Naive thymus-derived CD4-positive, alpha-beta T cell (primary cell): Measurements from ENCODE around the gene DPYSL4. TPM values are rescaled to one million over a fixed set of nuclear protein-coding genes. Genes with fewer than 3 reads are reported as not detected.

Source experiments
- ATAC-seq: fragments of 150-1000 bp; cut with Tn5 transposase; 2 replicates; pipeline ENCODE4 v1.10.0; 2021; ENCODE audit warnings: mild to moderate bottlenecking, moderate library complexity
- CTCF ChIA-PET: fragments of 350-600 bp; sonication (Branson Sonifier 250); formaldehyde crosslinking; loops from one replicate; lab custom pipeline; 2021; ENCODE audit warnings: antibody characterized with exemption; lab: Charles Lee
- POLR2A ChIA-PET: fragments of 350-600 bp; sonication (Branson Sonifier 250); formaldehyde crosslinking; loops from one replicate; lab custom pipeline; 2021; ENCODE audit warnings: antibody characterized with exemption, inconsistent platforms; lab: Charles Lee
- DNase-seq, 9 donors: peaks; one replicate each; pipeline versions ENCODE4 v3.0.0 to v3.0.0-alpha.2; 2020 to 2022; ENCODE audit warnings: mixed read lengths in 1 of 9
- H3K27ac ChIP-seq: one replicate; pipeline ENCODE4 v1.7.0; 2013; ENCODE audit warnings: mild to moderate bottlenecking, low read depth, low read length, moderate library complexity
- H3K27me3 ChIP-seq, 2 donors: one replicate each; pipeline ENCODE4 v1.7.0; 2013; ENCODE audit warnings: low read length in 2 of 2, mild to moderate bottlenecking in 2 of 2, moderate library complexity in 2 of 2; ENCODE audit not compliant: control insufficient read depth in 2 of 2, insufficient read depth in 2 of 2
- H3K36me3 ChIP-seq, 3 experiments: 1 replicate in 2 of 3; 2 replicates in 1 of 3; pipeline ENCODE4 v1.7.0; 2013; ENCODE audit warnings: low read length in 3 of 3, mild to moderate bottlenecking in 3 of 3, moderate library complexity in 1 of 3; ENCODE audit not compliant: insufficient read depth in 3 of 3, control insufficient read depth in 2 of 3
- H3K4me1 ChIP-seq, 2 donors: one replicate each; pipeline ENCODE4 v1.7.0; 2013; ENCODE audit warnings: low read length in 2 of 2, mild to moderate bottlenecking in 2 of 2, moderate library complexity in 1 of 2; ENCODE audit not compliant: control insufficient read depth in 2 of 2, insufficient read depth in 2 of 2
- H3K4me3 ChIP-seq: 2 replicates; pipeline ENCODE4 v1.7.0; 2013; ENCODE audit warnings: mild to moderate bottlenecking, low read length
- H3K9me3 ChIP-seq, 3 experiments: 1 replicate in 2 of 3; 2 replicates in 1 of 3; pipeline ENCODE4 v1.7.0; 2013; ENCODE audit warnings: low read length in 3 of 3; ENCODE audit not compliant: control insufficient read depth in 2 of 3
- H3K27ac Mint-ChIP-seq, 9 donors: one replicate each; pipeline ENCODE4 v1.8.0; 2020 to 2022; ENCODE audit warnings: mixed read lengths in 9 of 9, mild to moderate bottlenecking in 8 of 9, moderate library complexity in 5 of 9, inconsistent platforms in 2 of 9
- H3K27me3 Mint-ChIP-seq, 5 donors: one replicate each; pipeline ENCODE4 v1.8.0; 2021 to 2022; ENCODE audit warnings: mixed read lengths in 5 of 5, mild to moderate bottlenecking in 1 of 5
- H3K36me3 Mint-ChIP-seq, 5 donors: one replicate each; pipeline ENCODE4 v1.8.0; 2020 to 2022; ENCODE audit warnings: mixed read lengths in 5 of 5, mild to moderate bottlenecking in 3 of 5, inconsistent platforms in 1 of 5
- H3K4me1 Mint-ChIP-seq, 7 donors: one replicate each; pipeline ENCODE4 v1.8.0; 2020 to 2022; ENCODE audit warnings: mixed read lengths in 7 of 7, mild to moderate bottlenecking in 3 of 7, inconsistent platforms in 1 of 7
- H3K4me3 Mint-ChIP-seq, 10 donors: one replicate each; pipeline ENCODE4 v1.8.0; 2020 to 2022; ENCODE audit warnings: mild to moderate bottlenecking in 10 of 10, mixed read lengths in 10 of 10, moderate library complexity in 6 of 10, inconsistent platforms in 2 of 10
- H3K9me3 Mint-ChIP-seq, 11 donors: one replicate each; pipeline ENCODE4 v1.8.0; 2020 to 2022; ENCODE audit warnings: mixed read lengths in 11 of 11, mild to moderate bottlenecking in 4 of 11, inconsistent platforms in 1 of 11, moderate library complexity in 1 of 11
- intact Hi-C, 2 donors: fragments of 100-400 bp; cut with micrococcal nuclease; formaldehyde crosslinking; loops; one replicate each; pipeline ENCODE4 v1.15.1; 2023
- polyA plus RNA-seq, 2 donors: library from polyadenylated mRNA; unstranded; fragments of 300-500 nt; fragmentation: Illumina TruSeq; gene quantifications; one replicate each; pipeline ENCODE4 v1.2.3, GENCODE V29; 2021
- total RNA-seq, 6 experiments: library from RNA in 5 of 6; stranded (reverse) in 5 of 6; gene quantifications; 1 replicate in 5 of 6; 2 replicates in 1 of 6; pipeline ENCODE4 v1.2.3 and lab custom pipeline; 2021 to 2026

Gene DPYSL4
- total and polyA plus RNA-seq, 7 experiments from 2014 or later, result 0.35 to 60.0 (median 9.4) TPM

DNA sequence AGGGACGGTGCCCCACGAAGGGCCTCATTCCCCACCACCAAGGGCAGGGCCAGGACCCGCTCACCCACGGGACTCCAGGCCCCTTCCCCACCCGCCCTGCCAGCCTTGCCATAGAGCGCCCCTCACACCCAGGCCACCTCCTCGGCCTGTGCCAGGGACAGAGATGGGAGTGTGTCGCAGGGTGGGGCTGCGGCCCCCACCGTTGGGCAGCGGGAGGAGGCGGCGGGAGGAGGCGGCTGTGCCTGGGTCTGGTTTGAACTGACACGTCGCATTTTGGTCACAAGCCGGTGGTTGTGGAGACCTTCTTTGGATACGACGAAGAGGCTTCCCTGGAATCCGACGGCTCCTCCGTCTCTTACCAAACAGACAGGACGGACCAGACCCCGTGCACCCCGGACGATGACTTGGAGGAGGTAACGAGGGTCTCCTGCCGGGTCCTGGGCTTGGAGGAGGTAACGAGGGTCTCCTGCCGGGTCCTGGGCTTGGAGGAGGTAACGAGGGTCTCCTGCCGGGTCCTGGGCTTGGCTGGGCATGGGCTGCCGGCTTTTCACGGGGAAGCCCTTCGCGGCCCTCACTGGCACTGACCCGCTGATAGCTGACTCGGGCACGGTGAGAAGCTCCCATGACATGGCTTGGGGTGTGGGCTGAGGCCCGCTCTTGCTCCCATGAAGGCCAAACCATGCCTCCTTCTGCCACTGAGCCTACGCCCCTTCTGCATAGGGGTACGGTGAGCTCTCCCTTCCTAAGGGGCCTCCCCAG lies 46.4 kb upstream of the DPYSL4 start:
- Histone ChIP-seq H3K4me3 (no peak overlapping the region), H3K27ac (no peak overlapping the region), H3K4me1 (no peaks in the 10 kb centered on the region), H3K27me3 (no peaks in the 10 kb centered on the region), H3K9me3 (no peaks in the 10 kb centered on the region), H3K36me3 (no peaks in the 10 kb centered on the region)
- POLR2A ChIA-PET, result no interaction called here
- intact Hi-C loops, result loop anchor here in 1 of 2 donors (5.0 kb wide), 1 partner anchor 1948 kb away; no protein-coding TSS in a partner anchor
- H3K4me1 Mint-ChIP-seq, result no peaks in the 10 kb centered on the region
- no peaks in the 10 kb centered on the region for H3K9me3 Mint-ChIP-seq
- no peak for DNase-seq
- no peak for ATAC-seq
- peaks cover 0 to 5% (median 0%) of the 10 kb centered on the region in 5 donors for H3K27me3 Mint-ChIP-seq
- CTCF ChIA-PET, result no interaction called here
- H3K4me3 Mint-ChIP-seq, result no peak overlapping the region
- no peak overlapping the region for H3K27ac Mint-ChIP-seq
- no peaks in the 10 kb centered on the region for H3K36me3 Mint-ChIP-seq

DNA sequence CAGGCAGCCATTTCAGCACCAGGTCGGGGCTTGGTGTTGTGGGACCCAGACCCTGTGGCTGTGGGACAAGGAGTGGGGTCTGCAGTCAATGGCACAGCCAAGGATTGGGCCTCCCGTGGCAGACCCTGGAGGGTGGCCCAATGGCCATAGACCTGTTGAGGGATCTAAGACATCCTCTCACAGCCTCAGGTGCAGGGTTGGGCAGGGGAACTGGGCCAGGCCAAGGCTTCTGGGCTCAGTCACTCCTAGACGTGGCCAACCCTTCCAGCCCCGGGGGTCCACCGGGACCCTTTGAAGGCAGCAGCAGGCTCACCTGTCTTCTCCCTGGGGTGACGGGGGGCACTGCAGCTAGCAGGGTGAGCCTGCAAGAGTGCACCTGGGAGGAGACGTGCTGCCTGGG lies 45.7 kb upstream of the DPYSL4 start:
- POLR2A ChIA-PET, result no interaction called here
- intact Hi-C loops, result loop anchor here in 1 of 2 donors (5.0 kb wide), 1 partner anchor 1949 kb away; no protein-coding TSS in a partner anchor
- H3K4me1 ChIP-seq, result no peaks in the 10 kb centered on the region
- no peaks in the 10 kb centered on the region for H3K27me3 ChIP-seq
- Mint-ChIP-seq H3K36me3 (no peaks in the 10 kb centered on the region), H3K27ac (no peak overlapping the region), H3K4me1 (no peaks in the 10 kb centered on the region), H3K4me3 (no peak overlapping the region), H3K9me3 (no peaks in the 10 kb centered on the region), H3K27me3 (peaks cover 0 to 5% (median 0%) of the 10 kb centered on the region in 5 donors)
- CTCF ChIA-PET, result no interaction called here
- no peak overlapping the region for H3K4me3 ChIP-seq
- DNase-seq, result no peak
- no peak overlapping the region for H3K27ac ChIP-seq
- no peaks in the 10 kb centered on the region for H3K36me3 ChIP-seq
- no peak for ATAC-seq
- no peaks in the 10 kb centered on the region for H3K9me3 ChIP-seq

DNA sequence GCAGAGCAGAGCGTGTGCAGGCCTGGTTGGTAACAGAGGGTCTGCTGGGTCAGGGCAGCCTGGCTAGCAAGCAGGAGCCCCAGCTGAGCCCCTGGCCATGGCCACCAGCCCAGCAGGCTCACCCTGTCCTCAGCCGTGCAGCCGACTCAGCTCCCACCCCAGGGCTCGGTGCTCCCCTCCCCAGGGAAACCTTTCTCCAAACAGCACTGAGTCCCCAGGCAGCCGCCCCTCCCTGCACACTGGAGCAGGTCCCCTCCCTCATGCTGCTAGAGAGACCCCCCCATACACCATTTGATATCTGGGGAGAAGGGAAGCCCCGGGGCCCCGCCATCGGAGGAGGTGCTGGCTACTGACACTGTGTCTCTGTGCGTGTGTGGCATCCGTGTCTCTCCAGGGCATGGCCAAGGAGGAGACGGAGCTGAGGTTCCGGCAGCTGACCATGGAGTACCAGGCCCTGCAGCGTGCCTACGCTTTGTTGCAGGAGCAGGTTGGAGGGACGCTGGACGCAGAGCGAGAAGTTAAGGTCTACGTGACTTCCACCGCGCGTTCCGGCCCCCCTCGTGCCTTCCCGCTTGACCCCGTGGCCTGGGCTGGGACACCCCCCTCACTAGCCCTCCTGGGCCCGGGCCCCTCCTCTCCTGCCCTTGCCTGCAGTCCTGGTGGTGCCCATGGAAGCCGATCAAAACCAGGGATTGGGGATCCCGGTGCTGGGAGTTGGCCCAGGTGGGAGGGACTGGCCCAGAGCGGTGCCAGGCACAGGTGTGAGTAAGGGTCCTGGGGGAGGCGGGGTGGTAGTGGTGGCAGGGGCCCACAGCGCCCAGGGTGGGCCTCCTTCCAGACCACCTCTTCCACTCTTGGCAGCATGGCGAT lies 45.0 kb upstream of the DPYSL4 start:
- no peaks in the 10 kb centered on the region for H3K9me3 Mint-ChIP-seq
- H3K4me3 Mint-ChIP-seq, result peak overlapping the region in 1 of 10 donors; percentile 6
- ATAC-seq (no peak), DNase-seq (no peak)
- Histone ChIP-seq H3K36me3 (no peaks in the 10 kb centered on the region), H3K4me3 (no peak overlapping the region), H3K4me1 (no peaks in the 10 kb centered on the region), H3K9me3 (no peaks in the 10 kb centered on the region), H3K27ac (no peak overlapping the region), H3K27me3 (no peaks in the 10 kb centered on the region)
- no peaks in the 10 kb centered on the region for H3K36me3 Mint-ChIP-seq
- intact Hi-C loops, result loop anchor here (1.0 to 5.0 kb wide), 2 partner anchors 256 to 1949 kb away; no protein-coding TSS in a partner anchor
- ChIA-PET CTCF (interaction anchor here (1.0 kb wide), 1 partner anchor 46 kb away, joined by 3 read pairs; no protein-coding TSS in a partner anchor), POLR2A (no interaction called here)
- H3K27ac Mint-ChIP-seq, result no peak overlapping the region
- H3K4me1 Mint-ChIP-seq, result no peaks in the 10 kb centered on the region
- H3K27me3 Mint-ChIP-seq, result peaks cover 0 to 5% (median 0%) of the 10 kb centered on the region in 5 donors

DNA sequence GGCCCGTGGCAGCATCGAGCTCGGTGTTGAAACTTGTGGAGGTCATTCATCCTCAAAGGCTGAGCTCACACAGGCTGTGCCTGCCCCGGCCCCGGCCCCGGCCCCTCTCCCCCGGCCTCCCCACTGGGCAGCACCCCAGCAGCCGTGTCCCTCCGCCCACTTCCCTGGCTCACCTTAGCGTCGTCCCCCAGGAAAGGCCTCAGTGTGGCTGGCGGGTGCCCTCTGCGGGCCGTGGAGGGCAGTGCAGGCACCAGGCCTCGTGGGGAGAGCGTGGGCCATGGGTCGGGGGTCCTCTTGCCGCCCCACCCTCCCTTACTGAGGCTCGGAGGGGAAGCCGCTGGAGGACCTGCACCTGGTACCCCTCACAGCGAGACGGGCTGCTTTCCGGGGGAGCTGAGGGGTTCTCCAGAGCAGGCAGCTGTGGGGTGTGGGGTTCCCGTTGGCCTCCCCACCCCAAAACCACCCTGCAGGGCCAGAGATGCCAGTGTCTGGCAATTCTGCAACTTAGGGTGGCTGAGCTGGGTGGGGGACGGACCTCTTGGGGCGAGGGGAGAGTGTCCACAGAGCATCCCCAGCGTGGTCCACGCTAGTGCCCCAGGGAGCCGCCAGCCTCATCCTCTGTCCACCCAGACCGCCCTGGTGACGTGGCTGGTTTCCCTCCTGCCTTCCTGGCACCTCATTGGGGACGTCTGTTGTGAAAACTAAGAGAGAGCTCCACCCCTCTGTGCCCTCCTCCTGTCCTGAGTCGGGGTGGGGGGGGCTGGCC lies 44.2 kb upstream of the DPYSL4 start:
- H3K36me3 Mint-ChIP-seq, result no peaks in the 10 kb centered on the region
- no peaks in the 10 kb centered on the region for H3K4me1 Mint-ChIP-seq
- Histone ChIP-seq H3K27ac (no peak overlapping the region), H3K4me1 (no peaks in the 10 kb centered on the region), H3K27me3 (no peaks in the 10 kb centered on the region), H3K36me3 (no peaks in the 10 kb centered on the region), H3K4me3 (no peak overlapping the region), H3K9me3 (no peaks in the 10 kb centered on the region)
- peak in 8 of 9 donors; percentile 31 to 64 (median 48) for DNase-seq
- intact Hi-C loops, result loop anchor here (1.0 to 5.0 kb wide), 2 partner anchors 257 to 1950 kb away; no protein-coding TSS in a partner anchor
- H3K27me3 Mint-ChIP-seq, result peaks cover 0 to 5% (median 0%) of the 10 kb centered on the region in 5 donors
- ATAC-seq, result peak; percentile 81
- ChIA-PET CTCF (interaction anchor here (0.7 to 1.0 kb wide), 4 partner anchors 45 to 439 kb away, joined by 3 to 6 read pairs (median 3); no protein-coding TSS in a partner anchor), POLR2A (no interaction called here)
- no peak overlapping the region for H3K27ac Mint-ChIP-seq
- no peak overlapping the region for H3K4me3 Mint-ChIP-seq
- no peaks in the 10 kb centered on the region for H3K9me3 Mint-ChIP-seq

DNA sequence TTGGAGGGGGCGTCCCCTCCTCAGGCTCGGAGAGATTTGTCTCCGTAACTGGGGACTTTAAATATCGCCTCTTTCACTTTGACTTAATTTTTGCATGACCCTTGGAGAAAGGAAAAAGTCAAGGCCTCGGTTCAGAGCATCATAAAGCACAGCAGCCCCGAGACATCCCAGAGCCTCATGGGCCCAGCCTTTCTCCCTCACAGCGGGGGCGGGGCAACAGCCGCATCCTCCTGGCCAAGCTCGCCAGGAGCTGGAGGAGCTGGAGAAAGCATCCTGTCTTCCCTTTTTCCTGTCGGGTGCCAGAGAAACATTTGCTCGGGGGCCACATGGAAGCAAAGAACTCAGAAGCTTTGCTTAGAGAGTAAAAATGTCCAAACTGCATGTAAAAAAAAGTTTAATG lies 43.6 kb upstream of the DPYSL4 start:
- ATAC-seq (no peak), DNase-seq (no peak)
- CTCF ChIA-PET, result interaction anchor here (0.7 to 1.0 kb wide), 4 partner anchors 44 to 438 kb away, joined by 3 to 6 read pairs (median 3); no protein-coding TSS in a partner anchor
- peaks cover 0 to 1% (median 0%) of the 10 kb centered on the region in 7 donors for H3K4me1 Mint-ChIP-seq
- no peaks in the 10 kb centered on the region for H3K9me3 ChIP-seq
- peaks cover 0 to 5% (median 0%) of the 10 kb centered on the region in 5 donors for H3K27me3 Mint-ChIP-seq
- intact Hi-C loops, result loop anchor here in 1 of 2 donors (5.0 kb wide), 1 partner anchor 1951 kb away; no protein-coding TSS in a partner anchor
- no peaks in the 10 kb centered on the region for H3K36me3 ChIP-seq
- no peak overlapping the region for H3K4me3 ChIP-seq
- POLR2A ChIA-PET, result no interaction called here
- H3K27me3 ChIP-seq, result no peaks in the 10 kb centered on the region
- no peaks in the 10 kb centered on the region for H3K4me1 ChIP-seq
- no peak overlapping the region for H3K27ac Mint-ChIP-seq
- no peak overlapping the region for H3K4me3 Mint-ChIP-seq
- H3K27ac ChIP-seq, result no peak overlapping the region
- no peaks in the 10 kb centered on the region for H3K36me3 Mint-ChIP-seq
- no peaks in the 10 kb centered on the region for H3K9me3 Mint-ChIP-seq

DNA sequence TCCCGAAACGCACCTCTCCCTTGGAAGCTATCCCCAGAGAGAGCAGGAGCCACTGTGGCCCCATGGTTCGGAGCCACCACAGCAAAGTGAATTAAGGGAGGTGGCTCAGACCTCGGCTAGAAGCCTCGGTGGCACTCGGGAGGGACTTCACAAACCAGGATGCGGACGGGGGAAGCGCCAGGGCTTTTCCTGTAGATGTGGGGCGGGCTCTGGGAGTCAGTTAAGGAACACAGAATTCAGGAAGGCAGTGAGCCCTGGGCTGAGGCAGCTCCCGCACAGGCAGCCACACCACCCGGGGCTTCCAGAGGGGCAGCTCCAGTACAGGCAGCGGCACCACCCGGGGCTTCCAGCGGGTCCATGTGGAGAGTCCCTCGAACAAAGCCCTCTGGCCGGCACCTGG lies 42.7 kb upstream of the DPYSL4 start:
- Mint-ChIP-seq H3K36me3 (no peaks in the 10 kb centered on the region), H3K27ac (no peak overlapping the region), H3K27me3 (peaks cover 0 to 5% (median 0%) of the 10 kb centered on the region in 5 donors), H3K4me1 (peaks cover 0 to 2% (median 0%) of the 10 kb centered on the region in 7 donors), H3K9me3 (no peaks in the 10 kb centered on the region), H3K4me3 (no peak overlapping the region)
- H3K4me1 ChIP-seq, result no peaks in the 10 kb centered on the region
- no peak for ATAC-seq
- H3K27me3 ChIP-seq, result no peaks in the 10 kb centered on the region
- H3K9me3 ChIP-seq, result no peaks in the 10 kb centered on the region
- H3K27ac ChIP-seq, result no peak overlapping the region
- POLR2A ChIA-PET, result no interaction called here
- intact Hi-C loops, result loop anchor here in 1 of 2 donors (5.0 kb wide), 1 partner anchor 1952 kb away; no protein-coding TSS in a partner anchor
- H3K36me3 ChIP-seq, result no peaks in the 10 kb centered on the region
- no peak overlapping the region for H3K4me3 ChIP-seq
- no peak for DNase-seq
- CTCF ChIA-PET, result no interaction called here
